Embryonic facial prominence (tissue), 1 donor: ENCODE measurements around the gene PAIP2.
"Not testable (repeated sequence)": the region's sequence is repeated elsewhere in the genome, so short reads cannot be mapped to it uniquely, and the experiment has no call there.

Source experiments
- DNase-seq: peaks from one replicate; pipeline ENCODE4 v3.0.0-alpha.2; 2016; ENCODE audit errors: extremely low spot score

The PAIP2 gene

DNA sequence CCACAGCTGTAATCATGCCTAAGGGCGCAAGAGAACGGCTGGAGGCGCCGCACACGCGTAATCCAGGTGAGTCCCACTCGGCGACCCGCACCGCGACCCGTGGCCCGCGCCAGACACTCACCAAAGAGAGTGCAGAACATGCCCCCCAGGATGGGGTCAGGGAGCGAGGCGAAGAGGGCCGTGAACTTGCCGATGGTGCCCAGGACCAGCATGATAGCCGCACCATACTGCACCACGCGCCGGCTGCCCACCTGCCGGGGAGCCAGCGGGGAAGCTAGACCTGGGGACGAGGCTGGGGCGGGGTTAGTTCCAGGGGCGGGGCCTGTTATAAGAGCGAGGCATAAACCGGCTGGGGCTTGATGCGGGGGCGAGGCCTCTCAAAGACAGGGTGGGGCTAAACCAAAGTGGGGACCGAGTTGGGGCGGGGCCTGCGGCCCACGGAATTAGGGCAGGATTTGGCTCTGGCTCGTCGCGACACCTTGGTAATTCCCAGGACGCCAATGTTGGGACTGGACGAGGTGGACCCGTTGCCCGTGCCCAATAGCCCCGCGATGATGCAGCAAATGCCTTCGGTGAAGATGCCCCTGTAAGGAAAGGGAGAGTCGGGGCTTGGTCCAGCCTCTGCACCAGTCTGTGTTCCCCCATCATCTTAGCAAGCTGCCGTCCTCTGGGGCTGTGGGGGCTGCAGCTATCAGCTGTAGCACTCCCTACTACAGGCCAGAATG, 36.6 kb downstream of the PAIP2 start:
- DNase-seq, result no peak

GRCh38 chr5:139378941-139379361, 37.3 kb downstream of the PAIP2 start:
- DNase-seq, result no peak

DNA sequence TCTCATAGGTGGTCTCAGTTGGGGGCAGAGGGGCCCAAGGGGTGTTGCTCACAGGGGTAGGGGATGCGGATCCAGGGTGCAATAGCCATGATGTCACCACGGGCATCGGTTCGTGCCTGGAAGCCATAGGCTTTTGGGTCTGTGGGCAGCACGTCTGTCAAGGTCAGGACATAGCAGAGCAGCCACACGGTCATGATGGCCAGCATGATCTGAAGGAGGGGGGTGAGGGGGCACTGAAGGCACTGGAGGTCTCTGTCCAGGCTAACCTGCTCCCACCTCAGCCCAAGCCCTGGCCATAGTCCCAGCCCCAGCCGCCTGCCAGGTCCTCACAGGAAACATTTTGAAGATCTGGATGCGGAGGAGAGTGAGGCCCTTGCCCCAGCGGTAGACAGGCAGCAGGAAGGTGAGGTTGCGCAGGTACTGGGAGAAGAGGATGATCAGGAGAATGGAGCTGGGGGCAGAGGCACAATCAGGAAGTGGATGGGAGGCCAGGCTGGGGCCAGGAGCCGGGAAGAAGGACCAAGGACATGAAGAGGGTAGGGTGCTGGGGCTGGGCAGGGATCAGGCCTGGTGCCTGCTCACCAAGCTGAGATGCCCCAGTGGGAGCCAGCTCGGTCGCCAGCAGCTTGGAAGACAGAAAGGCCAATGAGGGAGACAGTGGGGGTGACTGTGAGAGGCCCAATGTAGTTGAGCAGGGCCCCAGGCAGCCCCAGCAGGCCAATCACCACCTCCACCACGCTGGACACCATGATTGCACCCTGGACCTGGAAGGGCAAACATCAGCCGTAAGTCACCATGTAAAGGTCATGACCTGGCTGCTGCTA, 38.2 kb downstream of the PAIP2 start:
- no peak for DNase-seq

DNA sequence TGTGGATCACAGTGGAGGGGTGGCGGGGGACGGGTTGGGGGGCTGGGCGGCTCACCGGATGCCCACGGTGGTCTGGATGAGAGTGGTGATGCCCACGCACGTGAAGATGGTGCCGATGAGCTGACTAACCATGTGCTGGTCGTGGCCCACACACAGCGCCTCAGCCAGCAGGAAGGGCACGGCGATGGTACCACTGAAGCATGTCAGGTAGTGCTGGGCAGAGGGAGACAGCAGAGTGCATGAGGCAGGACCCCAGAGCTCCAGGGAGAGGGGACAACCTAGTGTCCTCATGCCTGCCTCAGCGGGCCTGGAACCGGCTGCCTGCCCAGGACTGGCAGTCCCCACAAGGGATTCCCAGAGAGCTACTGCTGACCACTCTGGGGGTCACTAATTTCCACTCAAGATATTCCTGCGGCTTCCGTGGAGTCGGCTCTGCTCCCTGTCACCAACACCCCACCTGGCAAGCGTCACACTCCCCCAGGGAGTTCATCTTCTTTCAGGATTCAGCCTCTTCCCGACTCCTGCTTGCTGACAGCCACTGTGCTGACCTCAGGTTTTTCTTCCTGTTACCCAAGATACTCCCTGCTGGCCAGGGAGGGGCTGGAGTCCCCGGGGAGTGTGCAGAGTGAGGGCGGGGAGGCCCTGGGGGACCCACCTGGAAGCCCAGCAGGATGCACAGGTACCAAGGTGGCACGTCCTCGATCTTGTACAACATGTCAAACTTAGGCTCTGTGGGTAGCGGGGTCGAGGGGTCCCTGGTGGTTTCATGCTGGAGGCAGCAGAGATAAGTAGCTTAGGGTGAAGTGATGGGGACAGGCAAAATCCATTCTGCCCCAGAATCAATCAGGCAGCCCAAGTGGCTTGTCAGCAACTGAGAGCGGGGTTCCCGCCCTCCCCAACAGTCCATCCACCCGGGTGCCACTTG, 40.4 kb downstream of the PAIP2 start:
- no peak for DNase-seq

- DNase-seq, result no peak
Measured at GRCh38 chr5:139382807-139383206, 41.2 kb downstream of the PAIP2 start.

DNA sequence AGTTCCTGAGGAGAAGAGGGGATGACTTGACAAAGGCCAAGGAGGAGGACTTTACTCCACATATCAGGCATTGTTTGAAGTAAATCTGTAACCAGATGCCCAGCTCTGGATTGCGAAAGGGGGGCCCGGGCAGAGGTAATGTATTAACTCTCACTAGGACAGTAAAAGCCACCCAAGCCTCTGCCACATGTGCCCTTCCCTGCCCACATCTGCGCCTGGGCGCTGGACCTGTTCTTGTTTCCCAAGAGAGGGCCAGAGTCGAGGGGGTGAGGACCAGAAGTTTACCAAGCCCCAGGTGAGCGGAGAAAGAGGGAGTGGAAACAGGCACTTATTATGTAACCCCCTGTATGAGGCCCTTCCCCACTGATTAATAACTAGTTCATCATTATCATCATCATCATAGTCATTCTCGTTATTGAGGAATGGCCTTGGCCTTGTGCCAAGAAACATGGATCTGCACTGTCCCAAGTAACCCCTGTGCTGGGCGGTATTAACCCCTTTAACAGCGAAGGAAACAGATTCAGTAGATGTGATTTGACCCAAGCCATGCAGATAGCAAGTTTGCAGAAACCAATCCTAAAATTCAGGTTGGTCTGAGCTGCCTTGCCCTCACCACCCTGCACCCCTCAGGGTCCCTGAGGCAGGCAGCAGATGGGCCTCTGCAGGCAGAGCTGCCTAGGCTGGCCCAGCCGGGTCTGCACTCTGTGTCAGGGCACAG, 41.8 kb downstream of the PAIP2 start, which contains the start of gene SLC23A1:
Gene SLC23A1 (minus strand): TSS at position 23 of the 718 bp plus-strand sequence. CDS start 44 bp downstream, outside the sequence.
- DNase-seq, result no peak

DNA sequence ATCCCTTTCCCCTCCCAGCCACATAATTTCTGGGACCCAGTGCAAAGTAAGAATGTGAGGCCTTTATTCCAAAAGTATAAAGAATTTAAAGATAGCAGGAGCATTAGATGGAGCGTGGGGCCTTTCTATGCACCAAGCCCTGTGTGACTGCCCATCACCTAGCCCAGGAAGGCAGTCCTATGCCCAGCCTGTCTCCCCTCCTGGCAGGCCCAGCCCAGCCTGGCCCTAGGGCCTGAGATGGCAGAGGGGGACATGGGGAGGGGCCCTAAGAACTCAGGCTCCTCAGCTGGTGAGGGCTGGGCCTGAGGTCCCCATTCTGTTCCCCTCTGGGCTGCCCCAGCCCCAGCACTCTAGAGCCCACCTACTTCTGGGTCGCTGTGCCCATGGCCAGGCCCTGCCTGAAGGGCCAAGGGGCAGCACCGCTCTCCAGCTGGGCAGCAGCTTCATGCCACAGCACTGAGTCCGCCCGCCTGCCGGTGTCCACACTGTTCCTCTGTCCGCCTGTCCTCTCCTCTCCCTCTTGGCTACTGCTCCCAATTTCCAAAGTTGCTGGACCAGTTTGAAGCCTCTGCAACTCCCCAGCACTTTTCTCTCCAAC, 42.4 kb downstream of the PAIP2 start:
- DNase-seq, result no peak

DNA sequence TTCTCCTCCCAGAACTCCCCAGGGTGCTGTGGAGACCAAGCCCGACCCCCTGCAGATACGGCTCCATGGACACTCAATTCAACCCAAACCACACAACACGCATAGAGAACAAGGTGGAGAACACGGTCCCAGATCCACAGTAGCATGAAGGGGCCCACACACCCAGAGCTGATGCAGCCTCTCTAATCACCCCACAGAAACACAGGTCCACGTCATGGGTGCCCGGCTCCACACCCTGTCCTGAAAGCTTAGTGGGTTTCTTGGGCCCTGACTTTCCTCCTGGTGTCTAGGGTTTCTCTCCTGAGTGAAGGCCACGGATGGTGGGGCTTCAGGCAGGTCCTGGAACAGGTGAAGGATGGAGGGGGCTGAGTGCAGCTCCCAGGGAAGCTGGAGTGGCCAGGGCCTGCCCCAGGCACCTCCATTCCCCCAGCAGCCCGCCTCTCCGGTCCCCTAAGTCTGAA, 43.0 kb downstream of the PAIP2 start:
- DNase-seq, result no peak

GRCh38 chr5:139385061-139386049, 43.7 kb downstream of the PAIP2 start:
- DNase-seq, result no peak

- no peak for DNase-seq
Measured at GRCh38 chr5:139386050-139386438, 44.4 kb downstream of the PAIP2 start.

GRCh38 chr5:139386956-139387355, 45.3 kb downstream of the PAIP2 start:
- DNase-seq, result not testable (repeated sequence)

- DNase-seq, result no peak
Measured at GRCh38 chr5:139387611-139388197, 46.0 kb downstream of the PAIP2 start.

DNA sequence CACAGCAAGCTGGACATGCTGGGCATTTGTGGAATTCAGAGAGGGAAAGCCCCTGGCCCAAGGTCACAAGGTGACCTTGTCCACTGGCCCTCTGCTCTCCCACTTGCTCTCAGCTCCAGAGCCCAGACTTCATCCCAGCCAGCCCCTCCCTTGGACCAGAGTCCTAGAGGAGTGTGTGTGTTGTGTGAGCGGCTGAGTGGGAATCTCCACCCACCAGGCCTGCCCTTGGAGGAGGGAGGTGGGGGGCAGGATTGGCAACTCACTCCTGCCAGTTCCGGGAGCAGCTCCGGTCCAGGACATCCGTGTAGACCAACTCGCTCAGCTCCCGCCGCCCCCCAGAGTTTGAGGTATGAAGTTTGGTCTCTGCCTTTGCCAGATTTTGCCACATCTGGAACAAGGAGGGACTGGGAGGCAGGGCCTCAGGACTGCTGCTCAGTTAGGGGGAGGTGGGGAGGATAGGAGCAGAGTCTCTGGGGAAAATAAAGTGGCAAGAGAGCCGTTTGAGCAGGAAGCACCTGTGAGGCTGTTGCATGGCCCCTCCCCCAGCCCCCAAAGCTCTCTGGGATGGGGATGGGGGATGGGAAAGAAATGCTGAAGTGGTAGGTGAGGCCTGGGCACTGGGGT, 46.7 kb downstream of the PAIP2 start:
- DNase-seq, result no peak

- DNase-seq, result no peak
Measured at GRCh38 chr5:139389701-139390638, 48.3 kb downstream of the PAIP2 start, which contains the start of gene MZB1. TSS of gene MZB1 (minus strand) at chr5:139389913. CDS start at chr5:139389856, 57 bp downstream.

GRCh38 chr5:139390639-139391569, 49.2 kb downstream of the PAIP2 start:
- DNase-seq, result no peak
